A673 (cell line): ENCODE measurements around the gene NPC1L1.

Experiments used
- EZH2 ChIP-seq: fragments of 200-600 bp; sonication (generic); IDR thresholded peaks from 2 replicates; pipeline ENCODE4 v1.6.1; 2017; ENCODE audit warnings: borderline replicate concordance, low read depth, mild to moderate bottlenecking, mixed read lengths, antibody characterized with exemption, low read length; ENCODE audit not compliant: poor library complexity, severe bottlenecking
- TF ChIP-seq, protein P1 (sequence below): fragments of 300-800, 200-600 bp; sonication (generic); conservative IDR thresholded peaks from 2 replicates; pipeline ENCODE4 v1.5.1; 2017; ENCODE audit warnings: low read depth, mild to moderate bottlenecking, antibody characterized with exemption, low read length, moderate library complexity, mixed read lengths

DNA sequence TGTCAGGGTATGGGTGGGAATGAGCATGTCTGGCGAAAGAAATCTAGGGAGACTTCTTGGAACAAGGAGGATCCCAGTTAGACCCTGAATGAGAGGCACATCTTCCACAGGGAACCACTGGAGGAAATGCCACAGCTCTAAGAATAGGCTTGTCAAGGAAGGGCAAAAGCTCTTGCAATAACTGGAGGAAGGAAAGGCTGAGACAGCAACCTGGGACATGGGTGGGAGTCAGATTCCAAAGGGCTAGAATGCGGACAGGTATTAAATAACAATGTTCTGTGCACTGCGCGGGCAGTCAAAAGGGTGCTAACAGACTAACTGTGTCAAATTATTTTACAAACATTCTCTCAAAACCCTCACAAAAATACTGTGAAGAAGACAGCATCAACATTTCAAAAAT is 55.1 kb downstream of the NPC1L1 start:
- TF ChIP-seq, protein P1, sequence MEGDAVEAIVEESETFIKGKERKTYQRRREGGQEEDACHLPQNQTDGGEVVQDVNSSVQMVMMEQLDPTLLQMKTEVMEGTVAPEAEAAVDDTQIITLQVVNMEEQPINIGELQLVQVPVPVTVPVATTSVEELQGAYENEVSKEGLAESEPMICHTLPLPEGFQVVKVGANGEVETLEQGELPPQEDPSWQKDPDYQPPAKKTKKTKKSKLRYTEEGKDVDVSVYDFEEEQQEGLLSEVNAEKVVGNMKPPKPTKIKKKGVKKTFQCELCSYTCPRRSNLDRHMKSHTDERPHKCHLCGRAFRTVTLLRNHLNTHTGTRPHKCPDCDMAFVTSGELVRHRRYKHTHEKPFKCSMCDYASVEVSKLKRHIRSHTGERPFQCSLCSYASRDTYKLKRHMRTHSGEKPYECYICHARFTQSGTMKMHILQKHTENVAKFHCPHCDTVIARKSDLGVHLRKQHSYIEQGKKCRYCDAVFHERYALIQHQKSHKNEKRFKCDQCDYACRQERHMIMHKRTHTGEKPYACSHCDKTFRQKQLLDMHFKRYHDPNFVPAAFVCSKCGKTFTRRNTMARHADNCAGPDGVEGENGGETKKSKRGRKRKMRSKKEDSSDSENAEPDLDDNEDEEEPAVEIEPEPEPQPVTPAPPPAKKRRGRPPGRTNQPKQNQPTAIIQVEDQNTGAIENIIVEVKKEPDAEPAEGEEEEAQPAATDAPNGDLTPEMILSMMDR, result no peak
- no peak for TF ChIP-seq EZH2
